CD4-positive, alpha-beta memory T cell (primary cell): ENCODE data around the gene RHBDD1. TPM values are rescaled to one million over a fixed set of nuclear protein-coding genes. Genes with fewer than 3 reads are reported as not detected.

Experiments used
- CTCF ChIA-PET: fragments of 350-600 bp; sonication (Branson Sonifier 250); formaldehyde crosslinking; loops from one replicate; lab custom pipeline; 2021; ENCODE audit warnings: inconsistent platforms; ENCODE audit not compliant: partially characterized antibody; lab: Charles Lee
- POLR2A ChIA-PET: fragments of 350-600 bp; sonication (Branson Sonifier 250); formaldehyde crosslinking; loops from one replicate; lab custom pipeline; 2021; ENCODE audit not compliant: partially characterized antibody; lab: Charles Lee
- DNase-seq, 5 donors: peaks; one replicate each; pipeline versions ENCODE4 v3.0.0 to v3.0.0-alpha.2; 2020 to 2022; ENCODE audit warnings: mixed read lengths in 1 of 5
- H3K27ac ChIP-seq: one replicate; pipeline ENCODE4 v1.7.0; 2013; ENCODE audit warnings: low read depth, low read length
- H3K27me3 ChIP-seq: 2 replicates; pipeline ENCODE4 v1.7.0; 2013; ENCODE audit warnings: mild to moderate bottlenecking, low read length, moderate library complexity; ENCODE audit not compliant: insufficient read depth
- H3K36me3 ChIP-seq: 2 replicates; pipeline ENCODE4 v1.7.0; 2013; ENCODE audit warnings: mild to moderate bottlenecking, low read length, moderate library complexity; ENCODE audit not compliant: insufficient read depth
- H3K4me1 ChIP-seq: 2 replicates; pipeline ENCODE4 v1.7.0; 2013; ENCODE audit warnings: mild to moderate bottlenecking, low read length, moderate library complexity; ENCODE audit not compliant: insufficient read depth
- H3K4me3 ChIP-seq, 2 donors: one replicate each; pipeline ENCODE4 v1.7.0; 2013; ENCODE audit warnings: low read length in 2 of 2, mild to moderate bottlenecking in 1 of 2
- H3K9me3 ChIP-seq, 2 donors: one replicate each; pipeline ENCODE4 v1.7.0; 2013; ENCODE audit warnings: low read length in 2 of 2, control low read depth in 1 of 2; ENCODE audit not compliant: control insufficient read depth in 1 of 2
- H3K27ac Mint-ChIP-seq, 7 donors: one replicate each; pipeline ENCODE4 v1.8.0; 2020 to 2021; ENCODE audit warnings: mixed read lengths in 7 of 7, mild to moderate bottlenecking in 6 of 7, inconsistent platforms in 3 of 7, moderate library complexity in 3 of 7
- H3K27me3 Mint-ChIP-seq, 2 donors: one replicate each; pipeline ENCODE4 v1.8.0; 2020 to 2021; ENCODE audit warnings: mixed read lengths in 2 of 2
- H3K36me3 Mint-ChIP-seq, 2 donors: one replicate each; pipeline ENCODE4 v1.8.0; 2020 to 2021; ENCODE audit warnings: mixed read lengths in 2 of 2, inconsistent platforms in 1 of 2, mild to moderate bottlenecking in 1 of 2
- H3K4me1 Mint-ChIP-seq, 4 donors: one replicate each; pipeline ENCODE4 v1.8.0; 2020 to 2021; ENCODE audit warnings: mixed read lengths in 4 of 4, mild to moderate bottlenecking in 1 of 4
- H3K4me3 Mint-ChIP-seq, 8 donors: one replicate each; pipeline ENCODE4 v1.8.0; 2020 to 2021; ENCODE audit warnings: mixed read lengths in 8 of 8, mild to moderate bottlenecking in 7 of 8, moderate library complexity in 6 of 8, inconsistent platforms in 3 of 8
- H3K9me3 Mint-ChIP-seq, 8 donors: one replicate each; pipeline ENCODE4 v1.8.0; 2020 to 2021; ENCODE audit warnings: mixed read lengths in 8 of 8, mild to moderate bottlenecking in 5 of 8, inconsistent platforms in 3 of 8, moderate library complexity in 1 of 8
- intact Hi-C: fragments of 100-400 bp; cut with micrococcal nuclease; formaldehyde crosslinking; loops from one replicate; pipeline ENCODE4 v1.15.1; 2023
- polyA plus RNA-seq, 2 donors: library from polyadenylated mRNA; unstranded; fragments of 300-500 nt; fragmentation: Illumina TruSeq; gene quantifications; one replicate each; pipeline ENCODE4 v1.2.3, GENCODE V29; 2021
- total RNA-seq, 2 experiments: library from RNA; stranded (reverse); gene quantifications; one replicate each; pipeline ENCODE4 v1.2.3, GENCODE V29; 2021

RHBDD1 gene
- total and polyA plus RNA-seq, 4 experiments from 2014 or later, result 15.6 to 66.0 (median 40.7) TPM

GRCh38 chr2:226869371-226869770, 33.5 kb downstream of the RHBDD1 start:
- Histone ChIP-seq H3K27ac (no peak overlapping the region), H3K36me3 (no peaks in the 10 kb centered on the region), H3K4me1 (no peaks in the 10 kb centered on the region), H3K9me3 (no peaks in the 10 kb centered on the region), H3K4me3 (no peak overlapping the region), H3K27me3 (no peaks in the 10 kb centered on the region)
- ChIA-PET CTCF (no interaction called here), POLR2A (no interaction called here)
- DNase-seq, result no peak
- Mint-ChIP-seq H3K36me3 (peaks cover 63 to 71% of the 10 kb centered on the region in 2 donors), H3K4me1 (peaks cover 1 to 12% (median 8%) of the 10 kb centered on the region in 4 donors), H3K27me3 (no peaks in the 10 kb centered on the region), H3K27ac (no peak overlapping the region), H3K9me3 (no peaks in the 10 kb centered on the region), H3K4me3 (no peak overlapping the region)
- intact Hi-C loops, result no loop called here

DNA sequence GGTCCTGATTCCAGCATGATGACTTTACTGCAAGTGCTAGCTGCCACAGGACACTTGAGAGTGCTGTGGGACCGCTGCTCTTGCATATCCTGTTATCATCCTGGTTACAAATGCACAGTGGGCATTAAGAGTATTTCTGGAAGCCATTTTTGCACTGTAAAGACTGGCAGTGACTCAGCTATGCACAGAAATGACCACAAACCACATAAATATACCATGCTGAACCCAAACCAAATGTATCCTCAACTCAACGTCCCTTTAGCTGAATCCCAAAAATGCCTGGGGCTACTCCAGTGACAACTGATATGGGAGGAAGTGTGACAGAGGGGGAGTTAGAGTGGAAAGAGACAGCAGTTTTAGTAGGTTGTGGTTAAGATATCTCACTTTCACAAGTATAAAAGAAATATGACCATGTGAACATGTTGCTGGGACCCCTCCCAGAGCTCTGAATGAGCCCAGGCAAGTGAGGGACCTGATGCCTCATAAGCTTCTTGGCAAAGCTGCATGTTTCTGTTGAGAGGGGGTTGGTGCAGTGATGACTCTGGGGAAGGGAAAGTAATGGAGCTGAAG, 37.3 kb downstream of the RHBDD1 start:
- no peaks in the 10 kb centered on the region for H3K36me3 ChIP-seq
- H3K4me1 Mint-ChIP-seq, result peaks cover 0 to 9% (median 5%) of the 10 kb centered on the region in 4 donors
- peaks cover 56 to 78% of the 10 kb centered on the region in 2 donors for H3K36me3 Mint-ChIP-seq
- peaks cover 0 to 2% (median 0%) of the 10 kb centered on the region in 8 donors for H3K9me3 Mint-ChIP-seq
- H3K27ac Mint-ChIP-seq, result no peak overlapping the region
- no peaks in the 10 kb centered on the region for H3K4me1 ChIP-seq
- no peaks in the 10 kb centered on the region for H3K27me3 Mint-ChIP-seq
- no peaks in the 10 kb centered on the region for H3K27me3 ChIP-seq
- ChIA-PET CTCF (no interaction called here), POLR2A (no interaction called here)
- no peak overlapping the region for H3K4me3 ChIP-seq
- DNase-seq, result no peak
- no peak overlapping the region for H3K4me3 Mint-ChIP-seq
- H3K9me3 ChIP-seq, result no peaks in the 10 kb centered on the region
- no peak overlapping the region for H3K27ac ChIP-seq
- intact Hi-C loops, result no loop called here

- intact Hi-C loops, result no loop called here
- POLR2A ChIA-PET, result no interaction called here
- Histone ChIP-seq H3K4me1 (no peaks in the 10 kb centered on the region), H3K4me3 (no peak overlapping the region), H3K36me3 (no peaks in the 10 kb centered on the region), H3K27me3 (no peaks in the 10 kb centered on the region), H3K9me3 (no peaks in the 10 kb centered on the region), H3K27ac (no peak overlapping the region)
- Mint-ChIP-seq H3K36me3 (peaks cover 53 to 78% of the 10 kb centered on the region in 2 donors), H3K9me3 (peaks cover 0 to 2% (median 0%) of the 10 kb centered on the region in 8 donors), H3K27ac (no peak overlapping the region), H3K4me3 (no peak overlapping the region), H3K27me3 (no peaks in the 10 kb centered on the region), H3K4me1 (peaks cover 0 to 9% (median 5%) of the 10 kb centered on the region in 4 donors)
- no peak for DNase-seq
- CTCF ChIA-PET, result no interaction called here
Measured at GRCh38 chr2:226873826-226874225, 38.0 kb downstream of the RHBDD1 start.

- Histone ChIP-seq H3K9me3 (no peaks in the 10 kb centered on the region), H3K27me3 (no peaks in the 10 kb centered on the region), H3K4me3 (no peak overlapping the region), H3K4me1 (no peaks in the 10 kb centered on the region), H3K27ac (no peak overlapping the region), H3K36me3 (no peaks in the 10 kb centered on the region)
- Mint-ChIP-seq H3K36me3 (peaks cover 54 to 78% of the 10 kb centered on the region in 2 donors), H3K4me1 (peaks cover 0 to 9% (median 5%) of the 10 kb centered on the region in 4 donors), H3K9me3 (peaks cover 0 to 2% (median 0%) of the 10 kb centered on the region in 8 donors), H3K27ac (no peak overlapping the region), H3K27me3 (no peaks in the 10 kb centered on the region), H3K4me3 (peak overlapping the region in 1 of 8 donors; percentile 58)
- CTCF ChIA-PET, result no interaction called here
- POLR2A ChIA-PET, result no interaction called here
- intact Hi-C loops, result no loop called here
- no peak for DNase-seq
Measured at GRCh38 chr2:226874749-226875148, 38.9 kb downstream of the RHBDD1 start.

- no peak for DNase-seq
- no peak overlapping the region for H3K4me3 ChIP-seq
- intact Hi-C loops, result no loop called here
- Mint-ChIP-seq H3K4me3 (no peak overlapping the region), H3K27me3 (no peaks in the 10 kb centered on the region), H3K4me1 (peaks cover 0 to 7% (median 5%) of the 10 kb centered on the region in 4 donors), H3K27ac (peak overlapping the region in 1 of 7 donors; percentile 73), H3K9me3 (peaks cover 0 to 2% (median 0%) of the 10 kb centered on the region in 8 donors), H3K36me3 (peaks cover 57 to 78% of the 10 kb centered on the region in 2 donors)
- H3K4me1 ChIP-seq, result no peaks in the 10 kb centered on the region
- ChIA-PET POLR2A (no interaction called here), CTCF (no interaction called here)
- H3K36me3 ChIP-seq, result no peaks in the 10 kb centered on the region
- no peak overlapping the region for H3K27ac ChIP-seq
- no peaks in the 10 kb centered on the region for H3K27me3 ChIP-seq
- H3K9me3 ChIP-seq, result no peaks in the 10 kb centered on the region
Measured at GRCh38 chr2:226875438-226876225, 39.8 kb downstream of the RHBDD1 start.

- ChIA-PET CTCF (no interaction called here), POLR2A (no interaction called here)
- H3K27ac Mint-ChIP-seq, result no peak overlapping the region
- Histone ChIP-seq H3K9me3 (no peaks in the 10 kb centered on the region), H3K27me3 (no peaks in the 10 kb centered on the region), H3K27ac (no peak overlapping the region), H3K36me3 (no peaks in the 10 kb centered on the region), H3K4me3 (no peak overlapping the region), H3K4me1 (no peaks in the 10 kb centered on the region)
- H3K9me3 Mint-ChIP-seq, result peaks cover 0 to 2% (median under 1%) of the 10 kb centered on the region in 8 donors
- intact Hi-C loops, result no loop called here
- DNase-seq, result no peak
- H3K4me3 Mint-ChIP-seq, result no peak overlapping the region
- peaks cover 58 to 81% of the 10 kb centered on the region in 2 donors for H3K36me3 Mint-ChIP-seq
- H3K27me3 Mint-ChIP-seq, result no peaks in the 10 kb centered on the region
- peaks cover 0 to 9% (median 5%) of the 10 kb centered on the region in 4 donors for H3K4me1 Mint-ChIP-seq
Measured at GRCh38 chr2:226877491-226877890, 41.6 kb downstream of the RHBDD1 start.

DNA sequence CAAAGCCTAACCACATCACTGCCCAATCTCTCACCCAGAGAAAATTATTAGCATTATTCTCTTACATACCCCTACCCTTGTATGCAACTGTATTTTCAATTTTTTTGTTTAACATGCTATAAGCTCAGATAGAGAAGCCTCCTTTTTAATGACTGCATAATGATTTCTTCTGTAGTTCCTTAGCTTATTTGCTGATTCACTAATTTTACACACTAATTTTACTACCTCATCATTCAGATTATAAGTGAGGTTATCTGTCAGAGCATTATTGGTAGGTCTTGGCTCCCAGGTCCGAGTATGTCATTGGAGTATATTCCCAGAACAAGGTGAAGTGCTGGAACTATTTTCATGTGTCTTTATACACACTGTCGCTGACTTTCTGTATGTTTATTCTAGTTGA, 45.4 kb downstream of the RHBDD1 start:
- POLR2A ChIA-PET, result no interaction called here
- H3K36me3 Mint-ChIP-seq, result peaks cover 40 to 67% of the 10 kb centered on the region in 2 donors

More for the DNA sequence above, 45.4 kb downstream of the RHBDD1 start:
- Mint-ChIP-seq H3K9me3 (peaks cover 0 to 4% (median under 1%) of the 10 kb centered on the region in 8 donors), H3K4me1 (peaks cover 0 to 4% (median 1%) of the 10 kb centered on the region in 4 donors), H3K27ac (no peak overlapping the region), H3K4me3 (no peak overlapping the region), H3K27me3 (no peaks in the 10 kb centered on the region)
- intact Hi-C loops, result no loop called here
- H3K9me3 ChIP-seq, result no peaks in the 10 kb centered on the region
- CTCF ChIA-PET, result no interaction called here
- no peaks in the 10 kb centered on the region for H3K27me3 ChIP-seq
- H3K27ac ChIP-seq, result no peak overlapping the region
- no peak for DNase-seq
- no peaks in the 10 kb centered on the region for H3K36me3 ChIP-seq
- no peaks in the 10 kb centered on the region for H3K4me1 ChIP-seq
- H3K4me3 ChIP-seq, result no peak overlapping the region
